ENCODE data around the gene HAP1. TPM values are rescaled to one million over a fixed set of nuclear protein-coding genes. Genes with fewer than 3 reads are reported as not detected.

The HAP1 gene
- polyA plus RNA-seq, 1 experiment, result 0.04 TPM

Small RNA genes lying within 50 kb of the gene (small RNA-seq; reads per million reads assigned to genes)
- not detected for gene RN7SL399P (ENCODE audit: insufficient read length, low read depth)
- 0.81 reads per million for gene RNA5SP442 (ENCODE audit: insufficient read length, low read depth)

Other genes starting within 250 kb of the HAP1 start
- not detected in 2 replicates for gene KRT36, start 244.7 kb downstream of the HAP1 start, polyA plus RNA-seq (2011; rRNA removed)
- 0.05 TPM in 1 of 2 replicates, not detected in the other for gene KRT13, start 229.0 kb downstream of the HAP1 start, polyA plus RNA-seq (2011; rRNA removed)
- 1.4 and 1.8 TPM in 2 replicates for gene KRT15, start 215.8 kb downstream of the HAP1 start, polyA plus RNA-seq (2011; rRNA removed)
- 19.7 and 27.6 TPM in 2 replicates for gene KRT19, start 206.3 kb downstream of the HAP1 start, polyA plus RNA-seq (2011; rRNA removed)
- not detected in 2 replicates for gene KRT9, start 162.6 kb downstream of the HAP1 start, polyA plus RNA-seq (2011; rRNA removed)
- 0.09 TPM in 1 of 2 replicates, not detected in the other for gene KRT14, start 147.7 kb downstream of the HAP1 start, polyA plus RNA-seq (2011; rRNA removed)
- gene KRT16, start 121.9 kb downstream of the HAP1 start, polyA plus RNA-seq (2011; rRNA removed), result not detected in 2 replicates
- 2.8 and 4.9 TPM in 2 replicates for gene KRT17, start 110.1 kb downstream of the HAP1 start, polyA plus RNA-seq (2011; rRNA removed)
- 529 and 549 TPM in 2 replicates for gene EIF1, start 45.8 kb downstream of the HAP1 start, polyA plus RNA-seq (2011; rRNA removed)
- gene GAST, start 22.3 kb downstream of the HAP1 start, polyA plus RNA-seq (2011; rRNA removed), result not detected in 2 replicates
- 13.5 and 25.7 TPM in 2 replicates for gene JUP, start 52.1 kb upstream of the HAP1 start, polyA plus RNA-seq (2011; rRNA removed)
- 51.5 and 58.8 TPM in 2 replicates for gene P3H4, start 77.3 kb upstream of the HAP1 start, polyA plus RNA-seq (2011; rRNA removed)
- gene FKBP10, start 78.4 kb upstream of the HAP1 start, polyA plus RNA-seq (2011; rRNA removed), result 487 and 624 TPM in 2 replicates
- gene NT5C3B, start 101.6 kb upstream of the HAP1 start, polyA plus RNA-seq (2011; rRNA removed), result 97.4 and 106 TPM in 2 replicates
- gene KLHL10, start 103.2 kb upstream of the HAP1 start, polyA plus RNA-seq (2011; rRNA removed), result 0.06 TPM in 2 replicates
- gene KLHL11, start 130.8 kb upstream of the HAP1 start, polyA plus RNA-seq (2011; rRNA removed), result 7.6 and 9.3 TPM in 2 replicates
- 161 and 163 TPM in 2 replicates for gene ACLY, start 184.3 kb upstream of the HAP1 start, polyA plus RNA-seq (2011; rRNA removed)
- gene ODAD4, start 196.0 kb upstream of the HAP1 start, polyA plus RNA-seq (2011; rRNA removed), result 0.47 and 0.56 TPM in 2 replicates
- gene CNP, start 232.2 kb upstream of the HAP1 start, polyA plus RNA-seq (2011; rRNA removed), result 53.0 and 85.7 TPM in 2 replicates